NCI-H446 treated with DMSO at 0.1 percent for 48 hours (cell line): ENCODE results near the gene SLC20A1.

Experiments used
- DNase-seq: peaks from one replicate; lab custom pipeline; 2025; lab: John Stamatoyannopoulos, UW

The SLC20A1 gene

GRCh38 chr2:112626604-112627059, 19.1 kb upstream of the SLC20A1 start:
- DNase-seq = peak; percentile 85

GRCh38 chr2:112627060-112628040, 18.4 kb upstream of the SLC20A1 start:
- no peak for DNase-seq

- no peak for DNase-seq
Observed at GRCh38 chr2:112629224-112629623, 16.5 kb upstream of the SLC20A1 start.

GRCh38 chr2:112629823-112630222, 15.9 kb upstream of the SLC20A1 start:
- no peak for DNase-seq

GRCh38 chr2:112630268-112630667, 15.5 kb upstream of the SLC20A1 start:
- no peak for DNase-seq

GRCh38 chr2:112633708-112634107, 12.0 kb upstream of the SLC20A1 start:
- DNase-seq = no peak

GRCh38 chr2:112634153-112634873, 11.4 kb upstream of the SLC20A1 start:
- no peak for DNase-seq

GRCh38 chr2:112634874-112635157, 10.9 kb upstream of the SLC20A1 start:
- no peak for DNase-seq

- no peak for DNase-seq
Observed at GRCh38 chr2:112636605-112637288, 9.0 kb upstream of the SLC20A1 start.

- no peak for DNase-seq
Observed at GRCh38 chr2:112637289-112637660, 8.5 kb upstream of the SLC20A1 start.

GRCh38 chr2:112639936-112640335, 5.8 kb upstream of the SLC20A1 start:
- no peak for DNase-seq

GRCh38 chr2:112640467-112640799, 5.3 kb upstream of the SLC20A1 start:
- no peak for DNase-seq

- DNase-seq = no peak
Observed at GRCh38 chr2:112640800-112641675, 4.7 kb upstream of the SLC20A1 start.

- no peak for DNase-seq
Observed at GRCh38 chr2:112641701-112642100, 4.0 kb upstream of the SLC20A1 start.

GRCh38 chr2:112642561-112642960, 3.2 kb upstream of the SLC20A1 start:
- DNase-seq = no peak

- DNase-seq = no peak
Observed at GRCh38 chr2:112642966-112643365, 2.8 kb upstream of the SLC20A1 start.

GRCh38 chr2:112643488-112643887, 2.3 kb upstream of the SLC20A1 start:
- DNase-seq = no peak

- no peak for DNase-seq
Observed at GRCh38 chr2:112644155-112644932, 1.4 kb upstream of the SLC20A1 start.

- no peak for DNase-seq
Observed at GRCh38 chr2:112644933-112645309, 818 bp upstream of the SLC20A1 start.

- DNase-seq = peak; percentile 30
Observed at GRCh38 chr2:112646102-112646719, 472 bp downstream of the SLC20A1 start.
